HEK293T (cell line): ENCODE measurements around the gene SEPTIN5.

Experiments used
- ARNT ChIP-seq: fragments of 450-650 bp; IDR thresholded peaks from 2 replicates; pipeline ENCODE4 v1.6.1; 2017; ENCODE audit warnings: mild to moderate bottlenecking
- BHLHE40 ChIP-seq: fragments of 450-650 bp; IDR thresholded peaks from 2 replicates; pipeline ENCODE4 v1.6.1; 2016; ENCODE audit warnings: mild to moderate bottlenecking, moderate library complexity, borderline replicate concordance
- CTBP1 ChIP-seq: fragments of 450-650 bp; IDR thresholded peaks from 2 replicates; pipeline ENCODE4 v1.6.1; 2016; ENCODE audit warnings: borderline replicate concordance
- ELF4 ChIP-seq: fragments of 450-650 bp; IDR thresholded peaks from 2 replicates; pipeline ENCODE4 v1.6.1; 2017; ENCODE audit warnings: antibody characterized with exemption
- FOXA1 ChIP-seq: fragments of 450-650 bp; IDR thresholded peaks from 2 replicates; pipeline ENCODE4 v1.6.1; 2016; ENCODE audit warnings: mild to moderate bottlenecking
- FOXM1 ChIP-seq: fragments of 450-650 bp; IDR thresholded peaks from 2 replicates; pipeline ENCODE4 v1.6.1; 2017; ENCODE audit warnings: mild to moderate bottlenecking, borderline replicate concordance
- HDGF ChIP-seq: fragments of 450-650 bp; IDR thresholded peaks from 2 replicates; pipeline ENCODE4 v1.6.1; 2017; ENCODE audit warnings: antibody characterized with exemption, borderline replicate concordance
- TARDBP ChIP-seq: fragments of 450-650 bp; IDR thresholded peaks from 2 replicates; pipeline ENCODE4 v1.6.1; 2016

DNA sequence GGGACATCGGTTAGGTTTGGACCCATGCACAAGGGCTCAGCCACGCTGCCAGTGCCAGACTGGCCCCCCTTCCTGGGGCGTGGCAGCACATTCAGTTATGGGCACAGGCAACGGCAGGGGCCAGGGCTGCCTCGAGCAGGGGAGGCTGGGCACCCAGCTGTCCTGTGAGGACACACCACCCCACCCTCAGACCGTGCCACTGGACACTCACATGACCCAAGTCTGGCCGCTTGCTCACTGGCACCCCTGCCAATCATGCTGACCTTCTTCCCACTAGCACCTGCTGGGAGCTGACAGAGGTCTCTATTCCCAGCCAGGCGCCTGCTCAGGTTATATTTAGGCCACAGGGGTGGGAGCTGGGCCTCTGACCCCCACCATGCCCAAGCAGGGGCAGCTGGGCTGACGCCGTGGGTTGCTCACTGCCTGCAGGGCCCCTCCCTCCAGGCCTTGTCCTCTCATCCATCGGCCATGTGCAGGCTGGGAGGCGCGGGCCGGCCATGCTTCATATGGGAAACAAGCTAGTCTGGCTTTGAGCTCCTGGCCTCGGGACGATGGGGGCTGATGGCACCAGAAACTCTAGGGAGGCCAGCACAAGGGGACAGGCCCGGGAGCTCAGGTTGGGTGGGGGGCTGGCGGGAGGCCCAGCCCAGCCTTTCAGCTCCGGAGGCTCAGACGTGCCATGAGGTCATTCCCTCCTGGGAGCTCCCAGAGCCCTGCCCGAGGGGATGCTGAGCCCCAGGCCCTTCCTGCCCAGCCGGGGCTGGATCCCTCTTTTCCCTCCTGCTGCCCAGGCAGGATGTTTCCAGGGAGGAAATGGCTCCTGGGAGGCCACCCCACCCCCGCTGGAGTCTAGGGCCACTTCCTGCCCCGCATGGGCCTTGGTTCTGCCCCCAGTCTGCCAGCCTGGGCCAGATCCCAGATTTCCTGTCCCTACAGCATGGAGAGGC lies 31.1 kb downstream of the SEPTIN5 start:
- TF ChIP-seq FOXM1 (no peak), FOXA1 (no peak), BHLHE40 (no peak), TARDBP (no peak), HDGF (no peak), CTBP1 (no peak), ELF4 (no peak), ARNT (no peak)
